ENCODE results near the gene PDLIM7.
A peak's percentile ranks its signal among the peaks of the same experiment; 100 is the strongest.

The PDLIM7 gene

GRCh38 chr5:177514541-177514940 is 17.1 kb upstream of the PDLIM7 start:
- Mint-ChIP-seq H3K4me3 (no peak overlapping the region), H3K4me1 (peaks cover 57% of the 10 kb centered on the region), H3K36me3 (peaks cover 45% of the 10 kb centered on the region)

GRCh38 chr5:177513500-177513899 is 16.1 kb upstream of the PDLIM7 start:
- Mint-ChIP-seq H3K4me1 (peaks cover 62% of the 10 kb centered on the region), H3K4me3 (no peak overlapping the region), H3K27ac (no peak overlapping the region), H3K9me3 (no peaks in the 10 kb centered on the region), H3K36me3 (peaks cover 49% of the 10 kb centered on the region), H3K27me3 (no peaks in the 10 kb centered on the region)
- no peak for ATAC-seq

More at GRCh38 chr5:177514541-177514940, 17.1 kb upstream of the PDLIM7 start:
- Mint-ChIP-seq H3K27me3 (no peaks in the 10 kb centered on the region), H3K9me3 (no peaks in the 10 kb centered on the region), H3K27ac (no peak overlapping the region)
- ATAC-seq = no peak

DNA sequence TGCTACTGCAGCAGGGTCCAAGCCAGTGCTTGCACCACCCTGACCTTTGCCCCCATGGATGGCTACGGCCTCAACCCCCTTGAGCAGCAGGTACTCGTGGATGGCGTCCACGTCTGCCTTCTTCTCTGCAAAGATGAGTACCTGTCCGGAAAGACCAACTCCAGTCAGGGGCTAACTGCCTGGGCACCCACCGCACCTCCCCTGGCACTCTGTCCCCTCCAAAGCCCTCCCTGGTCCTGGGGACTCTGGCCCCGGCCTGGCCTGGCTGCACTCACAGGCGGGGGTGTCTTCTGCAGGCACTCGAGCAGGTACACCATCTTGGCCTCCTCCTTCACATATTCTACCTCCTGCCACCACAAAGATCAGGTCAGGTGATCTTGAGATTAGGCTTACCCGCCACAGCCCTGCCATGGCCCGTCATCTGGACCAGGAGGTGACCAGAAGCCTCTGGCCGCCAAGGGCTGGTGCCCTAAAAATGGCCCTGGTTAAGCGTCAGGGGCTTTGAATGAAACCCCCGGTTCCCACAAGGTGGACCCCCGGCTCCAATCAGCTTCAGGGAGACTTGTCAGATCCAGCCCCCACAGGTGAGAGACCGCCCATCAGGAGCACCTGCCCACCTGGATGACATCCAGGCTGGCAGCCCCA is 15.5 kb upstream of the PDLIM7 start:
- H3K4me3 Mint-ChIP-seq = no peak overlapping the region
- H3K36me3 Mint-ChIP-seq = peaks cover 52% of the 10 kb centered on the region
- no peaks in the 10 kb centered on the region for H3K9me3 Mint-ChIP-seq
- H3K27ac Mint-ChIP-seq = no peak overlapping the region
- no peak for ATAC-seq
- no peaks in the 10 kb centered on the region for H3K27me3 Mint-ChIP-seq
- peaks cover 68% of the 10 kb centered on the region for H3K4me1 Mint-ChIP-seq

DNA sequence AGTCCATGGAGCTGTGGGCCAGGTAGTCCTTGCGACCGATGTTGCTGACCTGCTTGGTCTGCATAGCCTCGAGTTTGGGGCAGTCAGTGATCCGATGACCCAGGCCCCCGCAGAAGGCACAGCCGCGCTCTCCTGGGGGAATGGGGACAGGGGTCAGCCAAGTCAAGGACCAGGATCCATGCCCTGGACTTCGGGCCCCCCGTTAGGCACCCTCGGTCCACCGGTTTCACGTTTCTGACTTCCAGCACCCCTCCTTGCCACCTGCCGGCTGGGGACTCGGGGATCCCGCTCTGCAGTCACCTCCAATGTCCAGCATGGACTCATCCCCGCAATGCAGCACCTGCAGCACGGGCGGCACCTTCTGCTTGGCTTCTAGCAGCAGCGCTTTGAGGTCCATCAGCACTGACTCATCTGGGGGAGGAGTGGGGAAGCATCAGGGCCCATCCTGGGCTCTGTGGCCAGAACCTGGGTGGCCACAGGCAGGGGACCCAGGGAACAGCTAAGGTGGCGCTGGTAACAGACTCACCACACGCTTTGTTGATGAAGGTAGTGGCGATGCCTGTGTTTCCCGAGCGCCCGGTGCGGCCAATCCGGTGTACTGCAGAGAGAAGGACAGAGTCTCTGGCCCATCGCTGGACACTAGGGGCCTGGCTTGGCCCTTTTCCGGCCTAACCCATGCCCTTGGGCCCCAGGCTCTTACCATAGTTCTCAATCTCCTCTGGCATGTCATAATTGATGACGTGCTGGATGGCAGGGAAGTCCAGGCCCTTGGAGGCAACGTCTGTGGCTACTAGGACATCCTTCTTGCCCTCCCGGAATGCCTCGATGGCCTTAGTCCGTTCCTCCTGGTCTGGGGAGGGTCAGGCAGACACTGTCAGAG is 14.6 kb upstream of the PDLIM7 start:
- ATAC-seq = no peak
- Mint-ChIP-seq H3K36me3 (peaks cover 60% of the 10 kb centered on the region), H3K27me3 (no peaks in the 10 kb centered on the region), H3K4me1 (peaks cover 75% of the 10 kb centered on the region), H3K27ac (peak overlapping the region; percentile 95), H3K9me3 (no peaks in the 10 kb centered on the region), H3K4me3 (no peak overlapping the region)

DNA sequence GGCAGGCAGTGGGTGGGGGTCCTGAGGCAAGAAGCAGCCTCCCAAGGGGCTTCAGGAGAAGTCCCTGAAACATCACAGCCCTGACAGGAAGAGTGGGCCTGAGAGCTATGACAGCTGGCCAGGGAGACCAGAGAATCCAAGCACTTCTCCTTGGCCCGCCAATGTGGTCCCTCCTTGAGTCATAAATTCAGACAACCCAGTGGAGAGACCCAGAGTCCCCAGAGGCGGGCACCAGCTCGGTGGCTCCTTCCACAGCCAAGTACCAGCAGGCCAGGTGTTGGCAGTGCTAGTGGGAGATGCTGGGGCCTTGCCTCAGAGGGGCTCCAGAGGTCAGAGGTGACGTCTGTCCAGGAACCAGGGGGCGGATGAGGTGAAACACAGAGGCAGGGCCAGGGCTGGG is 13.8 kb upstream of the PDLIM7 start:
- Mint-ChIP-seq H3K9me3 (no peaks in the 10 kb centered on the region), H3K27ac (peak overlapping the region; percentile 95), H3K4me3 (peak overlapping the region; percentile 94), H3K36me3 (peaks cover 58% of the 10 kb centered on the region), H3K27me3 (no peaks in the 10 kb centered on the region), H3K4me1 (peaks cover 70% of the 10 kb centered on the region)
- no peak for ATAC-seq

DNA sequence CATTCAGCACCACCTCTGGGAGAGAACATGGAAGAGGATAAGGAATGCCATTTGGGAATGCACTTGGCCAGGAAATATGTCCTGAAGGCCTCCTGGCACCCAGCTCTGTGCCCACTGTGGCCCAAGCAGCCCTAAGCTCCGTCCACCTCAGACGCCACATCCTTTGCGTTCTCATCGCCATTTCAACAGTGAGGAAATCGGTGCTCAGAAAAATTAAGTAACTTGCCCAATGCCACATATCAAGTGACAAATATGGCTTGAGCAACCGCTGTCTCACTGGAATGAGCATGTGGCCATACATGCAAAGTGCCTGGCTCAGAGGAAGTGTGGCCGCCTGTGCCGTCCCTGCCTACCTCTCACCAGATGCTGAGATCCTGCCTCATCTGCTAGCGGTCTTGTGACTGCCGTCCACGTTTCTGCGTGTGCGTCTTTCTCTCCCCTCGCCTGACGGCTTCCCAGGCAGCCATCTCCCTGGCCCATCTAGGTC is 13.2 kb upstream of the PDLIM7 start:
- Mint-ChIP-seq H3K9me3 (no peaks in the 10 kb centered on the region), H3K27me3 (no peaks in the 10 kb centered on the region), H3K4me3 (peak overlapping the region; percentile 94), H3K36me3 (peaks cover 58% of the 10 kb centered on the region), H3K27ac (peak overlapping the region; percentile 95), H3K4me1 (peaks cover 65% of the 10 kb centered on the region)
- peak; percentile 78 for ATAC-seq

GRCh38 chr5:177509991-177510566 is 12.7 kb upstream of the PDLIM7 start:
- ATAC-seq = peak; percentile 75
- Mint-ChIP-seq H3K27me3 (no peaks in the 10 kb centered on the region), H3K9me3 (no peaks in the 10 kb centered on the region), H3K4me3 (peak overlapping the region; percentile 94), H3K36me3 (peaks cover 64% of the 10 kb centered on the region), H3K4me1 (peaks cover 65% of the 10 kb centered on the region), H3K27ac (peak overlapping the region; percentile 95)

GRCh38 chr5:177509381-177509951 is 12.1 kb upstream of the PDLIM7 start, which contains the start of gene DOK3:
DOK3 (minus strand) TSS chr5:177509826; CDS start chr5:177509540, 286 bp downstream.
- peak; percentile 72 for ATAC-seq
- H3K4me3 Mint-ChIP-seq = peak within 1 kb of the TSS; percentile 94
- no peaks in the 10 kb centered on the region for H3K27me3 Mint-ChIP-seq
- H3K27ac Mint-ChIP-seq = peak within 1 kb of the TSS; percentile 95
- H3K9me3 Mint-ChIP-seq = no peaks in the 10 kb centered on the region
- H3K36me3 Mint-ChIP-seq = peaks cover 63% of the 10 kb centered on the region
- H3K4me1 Mint-ChIP-seq = peaks cover 63% of the 10 kb centered on the region

GRCh38 chr5:177508837-177509236 is 11.4 kb upstream of the PDLIM7 start:
- Mint-ChIP-seq H3K36me3 (peaks cover 57% of the 10 kb centered on the region), H3K27me3 (no peaks in the 10 kb centered on the region), H3K4me1 (peaks cover 57% of the 10 kb centered on the region)

GRCh38 chr5:177508221-177508611 is 10.8 kb upstream of the PDLIM7 start:
- Mint-ChIP-seq H3K27ac (peak overlapping the region; percentile 95), H3K9me3 (no peaks in the 10 kb centered on the region), H3K4me3 (peak overlapping the region; percentile 94), H3K27me3 (no peaks in the 10 kb centered on the region), H3K4me1 (peaks cover 61% of the 10 kb centered on the region), H3K36me3 (peaks cover 50% of the 10 kb centered on the region)
- no peak for ATAC-seq

More at GRCh38 chr5:177508837-177509236, 11.4 kb upstream of the PDLIM7 start:
- H3K27ac Mint-ChIP-seq = peak overlapping the region; percentile 95
- peak overlapping the region; percentile 94 for H3K4me3 Mint-ChIP-seq
- no peaks in the 10 kb centered on the region for H3K9me3 Mint-ChIP-seq
- ATAC-seq = peak; percentile 52

DNA sequence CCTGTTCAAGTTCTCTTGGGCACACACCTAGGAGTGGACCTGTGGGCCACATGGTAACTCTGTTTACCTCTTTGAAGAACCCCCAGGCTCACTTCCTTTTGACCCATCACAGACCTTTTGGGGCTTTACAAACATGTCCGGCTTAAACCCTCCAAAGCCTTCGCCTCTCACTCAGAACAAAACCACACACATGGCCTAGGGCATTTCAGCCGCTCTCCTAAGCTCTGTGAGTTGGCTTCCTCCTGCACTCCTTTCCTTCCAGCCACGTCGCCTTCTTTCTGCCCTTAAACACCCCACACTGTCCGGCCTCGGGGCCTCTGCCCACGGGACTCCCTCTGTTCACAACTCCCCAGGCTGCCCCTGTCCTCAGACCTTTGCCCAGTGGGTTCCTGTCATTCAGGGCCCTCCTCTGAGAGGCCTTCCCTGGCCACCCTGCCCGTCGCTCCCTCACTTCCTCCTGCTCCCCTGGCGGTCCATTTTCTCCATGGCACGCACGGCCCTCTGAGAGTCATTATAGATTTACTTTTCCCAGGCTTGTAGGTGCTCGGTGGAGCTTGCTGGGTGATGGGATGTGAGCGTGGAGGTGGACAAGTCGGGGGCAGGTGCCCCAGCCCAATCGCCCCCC is 10.3 kb upstream of the PDLIM7 start:
- Mint-ChIP-seq H3K27ac (peak overlapping the region; percentile 95), H3K27me3 (no peaks in the 10 kb centered on the region), H3K36me3 (peaks cover 48% of the 10 kb centered on the region), H3K4me1 (peaks cover 67% of the 10 kb centered on the region), H3K4me3 (peak overlapping the region; percentile 94), H3K9me3 (no peaks in the 10 kb centered on the region)
- no peak for ATAC-seq

DNA sequence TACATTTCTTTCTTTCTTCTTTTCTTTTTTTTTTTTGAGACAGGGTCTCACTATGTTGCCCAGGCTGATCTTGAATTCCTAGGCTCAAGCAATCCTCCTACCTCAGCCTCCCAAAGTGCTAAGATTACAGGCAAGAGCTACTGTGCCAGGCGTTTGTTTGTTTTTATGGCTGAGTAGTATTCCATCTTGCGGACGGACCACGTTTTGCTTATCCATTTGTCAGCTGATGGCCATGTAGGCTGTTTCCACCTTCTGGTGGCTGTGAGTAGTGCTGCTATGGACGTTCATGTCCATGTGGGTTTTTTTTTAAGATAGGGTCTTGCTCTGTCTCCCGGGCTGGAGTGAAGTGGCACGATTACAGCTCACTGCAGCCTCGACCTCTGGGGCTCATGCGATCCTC is 9.8 kb upstream of the PDLIM7 start:
- Mint-ChIP-seq H3K36me3 (peaks cover 49% of the 10 kb centered on the region), H3K4me1 (peaks cover 72% of the 10 kb centered on the region), H3K4me3 (peak overlapping the region; percentile 94), H3K27me3 (no peaks in the 10 kb centered on the region), H3K9me3 (no peaks in the 10 kb centered on the region), H3K27ac (peak overlapping the region; percentile 95)
- ATAC-seq = no peak

DNA sequence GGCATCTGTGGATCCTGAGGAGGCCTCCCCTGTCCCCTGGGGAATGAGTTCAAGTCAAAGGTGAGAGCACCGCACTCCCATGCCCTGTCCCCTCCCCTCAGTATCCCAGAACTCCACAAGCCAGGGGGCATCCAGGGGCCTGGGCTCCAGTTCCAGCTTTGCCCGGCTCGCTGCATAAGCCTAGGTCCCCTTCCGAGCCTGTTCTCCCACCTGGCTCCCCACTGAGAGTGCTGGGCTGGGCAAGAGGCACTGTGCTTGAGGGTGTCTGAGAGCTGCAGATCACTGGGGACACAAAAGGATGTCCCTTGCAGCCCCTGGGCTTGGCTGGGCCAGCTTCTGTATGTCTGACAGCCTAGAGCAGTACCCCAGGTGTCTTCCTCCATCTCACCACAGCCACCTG is 7.7 kb upstream of the PDLIM7 start:
- peaks cover 37% of the 10 kb centered on the region for H3K36me3 Mint-ChIP-seq
- no peak for ATAC-seq
- peaks cover 77% of the 10 kb centered on the region for H3K4me1 Mint-ChIP-seq
- no peaks in the 10 kb centered on the region for H3K9me3 Mint-ChIP-seq
- H3K27ac Mint-ChIP-seq = no peak overlapping the region
- H3K27me3 Mint-ChIP-seq = no peaks in the 10 kb centered on the region
- no peak overlapping the region for H3K4me3 Mint-ChIP-seq

- no peak overlapping the region for H3K4me3 Mint-ChIP-seq
- no peak overlapping the region for H3K27ac Mint-ChIP-seq
- H3K36me3 Mint-ChIP-seq = peaks cover 32% of the 10 kb centered on the region
- H3K27me3 Mint-ChIP-seq = no peaks in the 10 kb centered on the region
- no peaks in the 10 kb centered on the region for H3K9me3 Mint-ChIP-seq
- H3K4me1 Mint-ChIP-seq = peaks cover 76% of the 10 kb centered on the region
- ATAC-seq = no peak
These were observed 7.0 kb upstream of the PDLIM7 start for GRCh38 chr5:177504086-177505056.
